DOHH2 (cell line): ENCODE measurements around the gene STUM.

Experiments used
- EZH2phosphoT487 ChIP-seq: fragments of 200-600 bp; sonication (generic); IDR thresholded peaks from 2 replicates; pipeline ENCODE4 v1.6.1; 2017; ENCODE audit warnings: borderline replicate concordance, mild to moderate bottlenecking, antibody characterized with exemption, low read length, moderate library complexity, mixed read lengths
- TF ChIP-seq, protein P1 (sequence below): fragments of 200-600 bp; sonication (generic); IDR thresholded peaks from one replicate; pipeline ENCODE4 v1.5.1; 2014; ENCODE audit warnings: antibody characterized with exemption, mild to moderate bottlenecking, low read depth, low read length; ENCODE audit not compliant: poor library complexity, severe bottlenecking

DNA sequence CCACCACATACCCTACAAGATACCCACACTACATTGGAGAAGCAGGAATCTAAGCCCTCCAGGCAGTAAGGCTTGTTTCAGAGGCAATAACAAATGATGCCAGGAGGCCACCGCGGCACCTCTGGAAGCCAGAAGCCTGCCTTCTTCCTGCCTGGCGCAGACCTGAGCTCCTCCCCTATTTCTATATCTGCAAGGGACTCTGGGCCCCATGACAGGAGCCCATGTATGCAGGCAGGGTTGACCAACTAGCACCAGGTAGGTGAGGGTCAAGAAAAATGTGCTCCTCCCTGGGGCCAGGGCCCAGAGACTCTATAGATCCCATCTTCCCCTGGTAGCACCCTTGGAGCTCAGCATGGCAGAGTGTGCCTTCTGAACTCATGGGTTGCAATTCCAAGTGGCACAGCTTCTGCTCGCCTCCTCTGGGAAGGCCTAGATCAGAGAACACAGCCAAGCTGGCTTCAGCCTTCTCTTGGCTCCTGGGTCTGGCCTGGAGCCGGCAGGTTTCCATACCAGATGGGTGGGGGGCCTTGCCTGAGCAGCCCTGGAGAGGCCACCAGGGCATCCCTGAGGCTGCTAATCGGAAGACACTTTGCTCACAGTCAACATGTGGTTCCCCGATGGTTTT is 85.1 kb downstream of the STUM start:
- TF ChIP-seq, protein P1, sequence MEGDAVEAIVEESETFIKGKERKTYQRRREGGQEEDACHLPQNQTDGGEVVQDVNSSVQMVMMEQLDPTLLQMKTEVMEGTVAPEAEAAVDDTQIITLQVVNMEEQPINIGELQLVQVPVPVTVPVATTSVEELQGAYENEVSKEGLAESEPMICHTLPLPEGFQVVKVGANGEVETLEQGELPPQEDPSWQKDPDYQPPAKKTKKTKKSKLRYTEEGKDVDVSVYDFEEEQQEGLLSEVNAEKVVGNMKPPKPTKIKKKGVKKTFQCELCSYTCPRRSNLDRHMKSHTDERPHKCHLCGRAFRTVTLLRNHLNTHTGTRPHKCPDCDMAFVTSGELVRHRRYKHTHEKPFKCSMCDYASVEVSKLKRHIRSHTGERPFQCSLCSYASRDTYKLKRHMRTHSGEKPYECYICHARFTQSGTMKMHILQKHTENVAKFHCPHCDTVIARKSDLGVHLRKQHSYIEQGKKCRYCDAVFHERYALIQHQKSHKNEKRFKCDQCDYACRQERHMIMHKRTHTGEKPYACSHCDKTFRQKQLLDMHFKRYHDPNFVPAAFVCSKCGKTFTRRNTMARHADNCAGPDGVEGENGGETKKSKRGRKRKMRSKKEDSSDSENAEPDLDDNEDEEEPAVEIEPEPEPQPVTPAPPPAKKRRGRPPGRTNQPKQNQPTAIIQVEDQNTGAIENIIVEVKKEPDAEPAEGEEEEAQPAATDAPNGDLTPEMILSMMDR: no peak
- TF ChIP-seq EZH2phosphoT487: no peak
